Measurements from ENCODE around the gene FILIP1L.

Gene FILIP1L

DNA sequence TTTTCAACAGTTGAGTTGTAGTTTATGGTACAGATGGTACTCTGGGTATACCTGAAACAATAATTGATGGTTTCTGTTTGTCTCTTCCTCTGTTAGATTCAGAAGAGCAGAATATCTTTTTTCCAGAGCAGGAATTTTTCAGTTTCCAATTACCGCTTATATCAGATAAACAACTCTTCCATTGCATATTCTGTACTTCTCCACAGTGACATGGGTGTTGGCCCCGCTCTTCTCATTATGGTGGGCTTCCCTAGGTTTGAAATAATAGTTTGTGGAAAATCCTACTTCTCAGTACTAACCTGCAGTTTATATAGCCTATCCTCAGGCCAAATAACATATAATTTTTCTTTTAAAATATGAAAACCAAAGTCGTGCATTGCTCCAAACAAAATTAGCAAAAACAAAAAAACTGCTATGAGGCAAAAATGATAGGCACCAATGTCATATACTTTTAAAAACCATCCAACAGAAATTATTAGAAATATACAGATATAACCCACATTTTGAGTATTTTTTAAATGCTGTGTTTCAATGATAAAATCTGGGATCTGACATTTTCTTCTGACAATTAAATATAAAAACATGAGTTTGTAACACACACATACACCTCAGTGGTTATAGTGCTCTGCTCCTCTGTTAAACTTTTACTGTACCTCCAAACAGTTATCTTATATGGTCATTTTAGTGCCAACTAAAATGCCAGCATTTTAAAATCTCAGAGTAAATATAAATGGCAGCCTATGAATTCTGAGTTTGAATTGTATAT is 239.9 kb downstream of the FILIP1L start:
- Histone ChIP-seq H3K27ac (peak overlapping the region; percentile 90), H3K4me3 (ENCODE audit: low read depth, low read length) (peak overlapping the region; percentile 81), H3K27me3 (replicated peaks) (no peaks in the 10 kb centered on the region), H3K36me3 (replicated peaks) (peaks cover 2% of the 10 kb centered on the region)
- in situ Hi-C loops (cut with HindIII; ENCODE audit: low pct_ligation_motif_present, low sequenced_read_pairs): no loop called here
- no peak for DNase-seq
- TF ChIP-seq, protein P1, sequence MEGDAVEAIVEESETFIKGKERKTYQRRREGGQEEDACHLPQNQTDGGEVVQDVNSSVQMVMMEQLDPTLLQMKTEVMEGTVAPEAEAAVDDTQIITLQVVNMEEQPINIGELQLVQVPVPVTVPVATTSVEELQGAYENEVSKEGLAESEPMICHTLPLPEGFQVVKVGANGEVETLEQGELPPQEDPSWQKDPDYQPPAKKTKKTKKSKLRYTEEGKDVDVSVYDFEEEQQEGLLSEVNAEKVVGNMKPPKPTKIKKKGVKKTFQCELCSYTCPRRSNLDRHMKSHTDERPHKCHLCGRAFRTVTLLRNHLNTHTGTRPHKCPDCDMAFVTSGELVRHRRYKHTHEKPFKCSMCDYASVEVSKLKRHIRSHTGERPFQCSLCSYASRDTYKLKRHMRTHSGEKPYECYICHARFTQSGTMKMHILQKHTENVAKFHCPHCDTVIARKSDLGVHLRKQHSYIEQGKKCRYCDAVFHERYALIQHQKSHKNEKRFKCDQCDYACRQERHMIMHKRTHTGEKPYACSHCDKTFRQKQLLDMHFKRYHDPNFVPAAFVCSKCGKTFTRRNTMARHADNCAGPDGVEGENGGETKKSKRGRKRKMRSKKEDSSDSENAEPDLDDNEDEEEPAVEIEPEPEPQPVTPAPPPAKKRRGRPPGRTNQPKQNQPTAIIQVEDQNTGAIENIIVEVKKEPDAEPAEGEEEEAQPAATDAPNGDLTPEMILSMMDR (IDR thresholded peaks at IDR 0.05; ENCODE audit: low read depth, low read length, missing control alignments): no peak

GRCh38 chr3:99873269-99874102 is 240.8 kb downstream of the FILIP1L start:
- Histone ChIP-seq H3K36me3 (replicated peaks) (peaks cover 2% of the 10 kb centered on the region), H3K4me3 (ENCODE audit: low read depth, low read length) (peak overlapping the region; percentile 81), H3K27ac (peak overlapping the region; percentile 90), H3K27me3 (replicated peaks) (no peaks in the 10 kb centered on the region)
- in situ Hi-C loops (cut with HindIII; ENCODE audit: low pct_ligation_motif_present, low sequenced_read_pairs): no loop called here
- TF ChIP-seq, protein P1 (IDR thresholded peaks at IDR 0.05; ENCODE audit: low read depth, low read length, missing control alignments): no peak
- no peak for DNase-seq

GRCh38 chr3:99872923-99873254 is 241.4 kb downstream of the FILIP1L start:
- no peak for DNase-seq
- Histone ChIP-seq H3K27ac (peak overlapping the region; percentile 26), H3K27me3 (replicated peaks) (no peaks in the 10 kb centered on the region), H3K4me3 (ENCODE audit: low read depth, low read length) (no peak overlapping the region), H3K36me3 (replicated peaks) (peaks cover 2% of the 10 kb centered on the region)
- TF ChIP-seq, protein P1 (IDR thresholded peaks at IDR 0.05; ENCODE audit: low read depth, low read length, missing control alignments): no peak
- in situ Hi-C loops (cut with HindIII; ENCODE audit: low pct_ligation_motif_present, low sequenced_read_pairs): no loop called here

- H3K27ac ChIP-seq: no peak overlapping the region
- H3K4me3 ChIP-seq (ENCODE audit: low read depth, low read length): no peak overlapping the region
- TF ChIP-seq, protein P1 (IDR thresholded peaks at IDR 0.05; ENCODE audit: low read depth, low read length, missing control alignments): no peak
- H3K36me3 ChIP-seq (replicated peaks): peaks cover 2% of the 10 kb centered on the region
- DNase-seq: no peak
- in situ Hi-C loops (cut with HindIII; ENCODE audit: low pct_ligation_motif_present, low sequenced_read_pairs): no loop called here
- no peaks in the 10 kb centered on the region for H3K27me3 ChIP-seq (replicated peaks)
Observed at GRCh38 chr3:99871231-99872045, 242.9 kb downstream of the FILIP1L start.

DNA sequence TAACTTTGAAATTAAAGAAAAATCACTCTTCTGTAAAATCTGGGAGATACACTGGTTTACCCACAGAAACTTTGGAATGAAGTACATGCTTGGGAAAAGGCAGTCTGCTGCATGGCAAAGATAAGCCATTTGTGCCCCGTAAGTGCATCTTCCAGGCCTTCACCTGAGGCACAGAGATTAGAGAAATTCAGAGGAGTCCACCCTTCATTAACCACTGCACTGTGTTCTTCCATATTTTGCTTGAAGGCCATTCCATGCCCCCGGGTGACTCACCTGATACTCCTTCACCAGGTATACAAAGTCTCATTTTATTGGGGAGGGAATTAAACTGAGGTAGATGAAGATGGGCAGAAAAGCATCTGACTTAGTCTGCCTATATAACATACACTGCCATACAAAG is 243.6 kb downstream of the FILIP1L start:
- no peak overlapping the region for H3K27ac ChIP-seq
- TF ChIP-seq, protein P1 (IDR thresholded peaks at IDR 0.05; ENCODE audit: low read depth, low read length, missing control alignments): no peak
- no peak for DNase-seq
- peaks cover 2% of the 10 kb centered on the region for H3K36me3 ChIP-seq (replicated peaks)
- no peak overlapping the region for H3K4me3 ChIP-seq (ENCODE audit: low read depth, low read length)
- in situ Hi-C loops (cut with HindIII; ENCODE audit: low pct_ligation_motif_present, low sequenced_read_pairs): no loop called here
- no peaks in the 10 kb centered on the region for H3K27me3 ChIP-seq (replicated peaks)
